ENCODE measurements around the gene SELPLG.

SELPLG gene

GRCh38 chr12:108675792-108676191, 42.1 kb upstream of the SELPLG start:
- Histone ChIP-seq H3K27ac (peak overlapping the region in 1 of 2 donors; percentile 62), H3K4me3 (no peak overlapping the region)
- TF ChIP-seq CTCF (IDR thresholded peaks at IDR 0.05) = no peak
- DNase-seq (ENCODE audit: low spot score) = no peak

GRCh38 chr12:108672054-108672453, 38.4 kb upstream of the SELPLG start:
- no peak for TF ChIP-seq CTCF (IDR thresholded peaks at IDR 0.05)
- H3K4me3 ChIP-seq = no peak overlapping the region
- no peak for DNase-seq (ENCODE audit: low spot score)
- H3K27ac ChIP-seq = no peak overlapping the region

- TF ChIP-seq CTCF (IDR thresholded peaks at IDR 0.05) = no peak
- Histone ChIP-seq H3K4me3 (no peak overlapping the region), H3K27ac (peak overlapping the region in 1 of 2 donors; percentile 3)
- no peak for DNase-seq (ENCODE audit: low spot score)
Measured at GRCh38 chr12:108671110-108671509, 37.4 kb upstream of the SELPLG start.

- H3K4me3 ChIP-seq = no peak overlapping the region
- H3K27ac ChIP-seq = peak overlapping the region; percentile 40 to 51
- TF ChIP-seq CTCF (IDR thresholded peaks at IDR 0.05) = no peak
- no peak for DNase-seq (ENCODE audit: low spot score)
Measured at GRCh38 chr12:108670066-108670631, 36.5 kb upstream of the SELPLG start.

- no peak for TF ChIP-seq CTCF (IDR thresholded peaks at IDR 0.05)
- no peak for DNase-seq (ENCODE audit: low spot score)
- peak overlapping the region in 1 of 2 donors; percentile 73 for H3K27ac ChIP-seq
- no peak overlapping the region for H3K4me3 ChIP-seq
Measured at GRCh38 chr12:108668542-108668941, 34.8 kb upstream of the SELPLG start.

GRCh38 chr12:108668063-108668462, 34.4 kb upstream of the SELPLG start:
- Histone ChIP-seq H3K27ac (peak overlapping the region; percentile 48 to 73), H3K4me3 (peak overlapping the region; percentile 21)
- no peak for TF ChIP-seq CTCF (IDR thresholded peaks at IDR 0.05)
- DNase-seq (ENCODE audit: low spot score) = no peak

- no peak for DNase-seq (ENCODE audit: low spot score)
- Histone ChIP-seq H3K27ac (peak overlapping the region; percentile 56 to 73), H3K4me3 (no peak overlapping the region)
- no peak for TF ChIP-seq CTCF (IDR thresholded peaks at IDR 0.05)
Measured at GRCh38 chr12:108667349-108667748, 33.7 kb upstream of the SELPLG start.

All from coronary artery (tissue), 2 donors.